ENCODE results near the gene SOX18. TPM values are rescaled to one million over a fixed set of nuclear protein-coding genes. Genes with fewer than 3 reads are reported as not detected.
A peak's percentile ranks its signal among the peaks of the same experiment; 100 is the strongest.
"Not testable (repeated sequence)": the region's sequence is repeated elsewhere in the genome, so short reads cannot be mapped to it uniquely, and the experiment has no call there.

Gene SOX18
- total RNA-seq, 6 donors from 2014 or later, result 6.3 to 138 (median 37.7) TPM

DNA sequence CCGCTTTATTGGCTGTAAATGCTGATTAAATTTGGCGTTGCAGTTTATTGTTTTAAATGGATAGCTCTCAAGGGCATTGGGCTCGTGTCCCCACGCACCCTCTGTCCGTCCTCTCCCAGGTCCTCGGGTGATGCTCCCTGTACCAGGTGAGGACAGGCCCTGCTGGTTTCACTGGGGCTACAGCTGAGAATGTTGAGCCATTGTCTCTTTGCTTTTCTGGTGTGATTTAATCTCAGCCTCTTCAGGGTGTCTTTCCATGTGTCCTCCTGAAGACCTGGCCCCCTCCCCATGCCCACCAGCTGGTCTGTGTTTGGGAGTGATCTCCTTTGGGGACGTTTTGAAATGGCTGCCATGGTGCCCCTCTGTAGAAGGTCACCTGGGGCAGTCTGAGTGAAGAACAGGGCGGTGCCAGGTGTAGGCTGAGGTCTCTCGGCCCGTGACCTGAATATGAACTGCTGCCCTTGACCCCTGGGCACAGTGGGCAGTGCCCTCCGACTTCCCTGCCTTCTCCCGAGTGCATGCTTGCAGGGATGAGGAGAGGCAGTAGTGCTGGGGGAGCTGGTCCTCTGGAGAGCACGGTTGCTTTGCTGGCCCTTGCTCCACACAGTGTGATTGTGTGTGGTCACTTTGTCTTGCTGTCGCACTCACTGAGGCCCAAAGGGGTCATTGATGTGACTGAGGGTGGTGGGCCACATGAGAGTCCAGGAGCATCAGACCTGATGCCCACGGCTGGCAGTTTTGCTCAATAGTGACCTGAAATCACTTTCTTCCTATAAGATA lies 25.9 kb downstream of the SOX18 start:
- Histone ChIP-seq H3K4me3 (no peak overlapping the region), H3K27ac (no peak overlapping the region), H3K36me3 (peaks cover 46 to 97% (median 88%) of the 10 kb centered on the region in 4 donors), H3K9me3 (no peaks in the 10 kb centered on the region), H3K4me1 (no peaks in the 10 kb centered on the region), H3K27me3 (no peaks in the 10 kb centered on the region)
- ATAC-seq (ENCODE audit: low FRiP score in 2 of 2), result no peak
- TF ChIP-seq EP300 (IDR thresholded peaks at IDR 0.05) (no peak), CTCF (IDR thresholded peaks at IDR 0.05) (no peak), POLR2A (IDR thresholded peaks at IDR 0.05) (no peak), POLR2AphosphoS5 (IDR thresholded peaks at IDR 0.05) (no peak)
- DNase-seq, result no peak
- WGBS, 2 donors, result 91 to 96% methylated on average over 10 to 15 of the region's 15 CpGs

- H3K4me1 ChIP-seq, result no peaks in the 10 kb centered on the region
- DNase-seq, result no peak
- H3K36me3 ChIP-seq, result peaks cover 50 to 97% (median 88%) of the 10 kb centered on the region in 4 donors
- no peak overlapping the region for H3K4me3 ChIP-seq
- no peaks in the 10 kb centered on the region for H3K9me3 ChIP-seq
- WGBS, 2 donors, result 97 to 98% methylated on average over 17 of the region's 17 CpGs
- H3K27me3 ChIP-seq, result no peaks in the 10 kb centered on the region
- no peak overlapping the region for H3K27ac ChIP-seq
- TF ChIP-seq POLR2A (IDR thresholded peaks at IDR 0.05) (no peak), CTCF (IDR thresholded peaks at IDR 0.05) (no peak)
- no peak for ATAC-seq (ENCODE audit: low FRiP score in 2 of 2)
Measured at GRCh38 chr20:64022671-64023360, 26.6 kb downstream of the SOX18 start.

GRCh38 chr20:64021124-64021975 lies 28.1 kb downstream of the SOX18 start:
- ATAC-seq (ENCODE audit: low FRiP score in 2 of 2) (peak in 1 of 2 donors; percentile 7), DNase-seq (no peak)
- no peak for TF ChIP-seq CTCF (IDR thresholded peaks at IDR 0.05)
- no peak overlapping the region for H3K4me3 ChIP-seq
- H3K4me1 ChIP-seq, result no peaks in the 10 kb centered on the region
- no peaks in the 10 kb centered on the region for H3K27me3 ChIP-seq
- WGBS, 2 donors, result 89 to 93% methylated on average over 19 to 35 of the region's 36 CpGs
- H3K36me3 ChIP-seq, result peaks cover 42 to 97% (median 86%) of the 10 kb centered on the region in 4 donors
- H3K27ac ChIP-seq, result no peak overlapping the region
- H3K9me3 ChIP-seq, result no peaks in the 10 kb centered on the region

DNA sequence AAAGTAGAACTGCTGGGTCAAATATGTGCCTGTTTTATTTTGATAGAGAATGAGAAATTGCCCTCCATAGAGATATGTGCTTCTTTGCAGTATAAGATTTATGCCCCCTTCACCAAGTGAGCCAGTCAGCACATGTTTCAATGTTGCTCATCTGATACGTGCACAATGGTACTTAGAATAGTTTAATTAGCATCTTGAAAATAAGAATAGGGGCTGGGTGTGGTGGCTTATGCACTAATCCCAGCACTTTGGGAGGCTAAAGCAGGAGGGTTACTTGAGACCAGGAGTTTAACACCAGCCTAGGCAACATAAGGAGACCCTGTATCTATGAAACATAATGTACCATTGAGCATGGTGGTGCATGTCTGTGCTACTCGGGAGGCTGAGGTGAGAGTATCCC lies 33.8 kb downstream of the SOX18 start:
- no peak for TF ChIP-seq CTCF (IDR thresholded peaks at IDR 0.05)
- TF ChIP-seq POLR2AphosphoS5 (IDR thresholded peaks at IDR 0.05), result no peak
- TF ChIP-seq POLR2A (IDR thresholded peaks at IDR 0.05), result no peak
- WGBS, 2 donors, result 91 to 92% methylated on average over 2 of the region's 2 CpGs
- no peaks in the 10 kb centered on the region for H3K4me1 ChIP-seq
- no peak overlapping the region for H3K4me3 ChIP-seq
- no peak for DNase-seq
- no peaks in the 10 kb centered on the region for H3K27me3 ChIP-seq
- ATAC-seq (ENCODE audit: low FRiP score in 2 of 2), result no peak
- H3K27ac ChIP-seq, result no peak overlapping the region
- H3K9me3 ChIP-seq, result no peaks in the 10 kb centered on the region
- H3K36me3 ChIP-seq, result peaks cover 21 to 91% (median 63%) of the 10 kb centered on the region in 4 donors

GRCh38 chr20:64012385-64013154 lies 36.9 kb downstream of the SOX18 start:
- ATAC-seq (ENCODE audit: low FRiP score in 2 of 2); H3K4me3 ChIP-seq; H3K9me3 ChIP-seq; DNase-seq; H3K4me1 ChIP-seq; H3K27ac ChIP-seq; H3K27me3 ChIP-seq: not testable (repeated sequence)
- H3K36me3 ChIP-seq, result peaks cover 24 to 89% (median 52%) of the 10 kb centered on the region in 4 donors
- WGBS, 2 donors, result 87 to 91% methylated on average over 9 to 12 of the region's 20 CpGs

All from upper lobe of left lung (tissue), 6 donors.